Mesenchymal stem cell (in vitro differentiated cells and primary cell): ENCODE measurements around the gene SLCO1A2.

Experiments
- DNase-seq: peaks from one replicate; pipeline ENCODE4 v3.0.0-alpha.2; 2013
- H2AFZ ChIP-seq: one replicate; pipeline ENCODE4 v1.6.1; 2013; ENCODE audit warnings: low read depth, mild to moderate bottlenecking, control low read depth, inconsistent platforms, low read length, moderate library complexity
- H2AK5ac ChIP-seq: 2 replicates; pipeline ENCODE4 v1.6.1; 2013; ENCODE audit warnings: low read length, moderate library complexity, mild to moderate bottlenecking, inconsistent platforms; ENCODE audit not compliant: severe bottlenecking
- H2BK120ac ChIP-seq: one replicate; pipeline ENCODE4 v1.6.1; 2013; ENCODE audit warnings: low read depth, mild to moderate bottlenecking, inconsistent platforms, low read length, moderate library complexity
- H2BK12ac ChIP-seq, 2 experiments: one replicate each; pipeline ENCODE4 v1.6.1; 2013; ENCODE audit warnings: inconsistent platforms in 2 of 2, low read length in 2 of 2, mild to moderate bottlenecking in 2 of 2, moderate library complexity in 2 of 2, control low read depth in 1 of 2
- H2BK15ac ChIP-seq: one replicate; pipeline ENCODE4 v1.6.1; 2013; ENCODE audit warnings: mild to moderate bottlenecking, low read depth, inconsistent platforms; ENCODE audit not compliant: poor library complexity, severe bottlenecking
- H2BK5ac ChIP-seq: 2 replicates; pipeline ENCODE4 v1.6.1; 2013; ENCODE audit warnings: low read depth, mild to moderate bottlenecking, low read length, control low read depth, inconsistent platforms; ENCODE audit not compliant: poor library complexity, severe bottlenecking
- H3K14ac ChIP-seq, 2 experiments: one replicate each; pipeline ENCODE4 v1.6.1; 2013; ENCODE audit warnings: inconsistent platforms in 2 of 2, low read length in 2 of 2, control low read depth in 1 of 2, mild to moderate bottlenecking in 1 of 2, moderate library complexity in 1 of 2
- H3K18ac ChIP-seq, 2 experiments: one replicate each; pipeline ENCODE4 v1.6.1; 2013; ENCODE audit warnings: inconsistent platforms in 2 of 2, low read length in 2 of 2, control low read depth in 1 of 2, low read depth in 1 of 2, mild to moderate bottlenecking in 1 of 2
- H3K23ac ChIP-seq, 2 experiments: one replicate each; pipeline ENCODE4 v1.6.1; 2013; ENCODE audit warnings: inconsistent platforms in 2 of 2, low read length in 2 of 2, mild to moderate bottlenecking in 2 of 2, moderate library complexity in 2 of 2, control low read depth in 1 of 2
- H3K27ac ChIP-seq: 2 replicates; pipeline ENCODE4 v1.5.1; 2013; ENCODE audit warnings: mild to moderate bottlenecking, moderate library complexity, low read length, control low read depth, inconsistent platforms; ENCODE audit not compliant: poor library complexity, severe bottlenecking
- H3K27me3 ChIP-seq, 2 experiments: 2 replicates each; pipeline versions ENCODE4 v1.6.1 to v1.7.0; 2013; ENCODE audit warnings: low read length in 2 of 2, mild to moderate bottlenecking in 2 of 2, moderate library complexity in 2 of 2, control low read depth in 1 of 2, inconsistent platforms in 1 of 2; ENCODE audit not compliant: control insufficient read depth in 1 of 2, insufficient read depth in 1 of 2
- H3K36me3 ChIP-seq, 2 experiments: 2 replicates each; pipeline versions ENCODE4 v1.6.1 to v1.7.0; 2013; ENCODE audit warnings: low read length in 2 of 2, control low read depth in 1 of 2, inconsistent platforms in 1 of 2, low read depth in 1 of 2, mild to moderate bottlenecking in 1 of 2; ENCODE audit not compliant: insufficient read depth in 2 of 2, control insufficient read depth in 1 of 2
- H3K4ac ChIP-seq, 2 experiments: one replicate each; pipeline ENCODE4 v1.6.1; 2013; ENCODE audit warnings: inconsistent platforms in 2 of 2, low read length in 2 of 2, mild to moderate bottlenecking in 2 of 2, moderate library complexity in 2 of 2, control low read depth in 1 of 2, low read depth in 1 of 2
- H3K4me1 ChIP-seq: 2 replicates; pipeline ENCODE4 v1.6.1; 2013; ENCODE audit warnings: low read depth, low read length, control low read depth; ENCODE audit not compliant: control insufficient read depth, insufficient read depth
- H3K4me2 ChIP-seq: 2 replicates; pipeline ENCODE4 v1.6.1; 2013; ENCODE audit warnings: low read length, mild to moderate bottlenecking, inconsistent platforms; ENCODE audit not compliant: poor library complexity, severe bottlenecking
- H3K4me3 ChIP-seq, 2 experiments: 2 replicates each; pipeline versions ENCODE4 v1.5.1 to v1.7.0; 2013; ENCODE audit warnings: low read length in 2 of 2, mild to moderate bottlenecking in 2 of 2, control low read depth in 1 of 2, low read depth in 1 of 2; ENCODE audit not compliant: insufficient read depth in 1 of 2
- H3K79me1 ChIP-seq: replicated peaks from 2 replicates; pipeline ENCODE4 v1.6.1; 2013; ENCODE audit warnings: mild to moderate bottlenecking, control low read depth, low read length, inconsistent platforms; ENCODE audit not compliant: poor library complexity, severe bottlenecking
- H3K9ac ChIP-seq: 2 replicates; pipeline ENCODE4 v1.7.0; 2013; ENCODE audit warnings: mild to moderate bottlenecking, low read length, moderate library complexity
- H3K9me3 ChIP-seq: 2 replicates; pipeline ENCODE4 v1.7.0; 2013; ENCODE audit warnings: mild to moderate bottlenecking, low read length; ENCODE audit not compliant: control insufficient read depth
- H4K8ac ChIP-seq: one replicate; pipeline ENCODE4 v1.6.1; 2013; ENCODE audit warnings: inconsistent platforms, mild to moderate bottlenecking, low read length, moderate library complexity
- H4K91ac ChIP-seq: one replicate; pipeline ENCODE4 v1.6.1; 2013; ENCODE audit warnings: mild to moderate bottlenecking, low read length, inconsistent platforms
- WGBS: methylation state at CpG from one replicate; pipeline ENCODE4 v1.1.7; 2013; ENCODE audit warnings: mixed read lengths; 5-methylcytosine and 5-hydroxymethylcytosine counted together

The SLCO1A2 gene

GRCh38 chr12:21308785-21309184 is 25.9 kb downstream of the SLCO1A2 start:
- no peaks in the 10 kb centered on the region for H3K36me3 ChIP-seq
- H3K9ac ChIP-seq: no peak overlapping the region
- no peaks in the 10 kb centered on the region for H3K27me3 ChIP-seq
- no peak overlapping the region for H4K8ac ChIP-seq
- DNase-seq: no peak
- H3K27ac ChIP-seq: no peak overlapping the region
- no peak overlapping the region for H2BK15ac ChIP-seq
- no peak overlapping the region for H4K91ac ChIP-seq
- H3K14ac ChIP-seq: no peak overlapping the region
- H2AFZ ChIP-seq: no peak overlapping the region
- H2BK120ac ChIP-seq: no peak overlapping the region
- WGBS: 88% methylated on average over 1 of the region's 1 CpG
- no peak overlapping the region for H2BK5ac ChIP-seq
- H3K9me3 ChIP-seq: no peaks in the 10 kb centered on the region
- H3K4me2 ChIP-seq: no peak overlapping the region
- H3K4me1 ChIP-seq: no peaks in the 10 kb centered on the region
- no peak overlapping the region for H3K4ac ChIP-seq
- no peak overlapping the region for H2AK5ac ChIP-seq
- H3K18ac ChIP-seq: no peak overlapping the region
- no peak overlapping the region for H3K23ac ChIP-seq
- H3K79me1 ChIP-seq: no peaks in the 10 kb centered on the region
- no peak overlapping the region for H3K4me3 ChIP-seq
- no peak overlapping the region for H2BK12ac ChIP-seq

GRCh38 chr12:21305661-21306060 is 29.1 kb downstream of the SLCO1A2 start:
- Histone ChIP-seq H3K4me3 (no peak overlapping the region), H4K91ac (no peak overlapping the region), H2AFZ (no peak overlapping the region), H3K14ac (no peak overlapping the region), H3K4me1 (no peaks in the 10 kb centered on the region), H3K79me1 (no peaks in the 10 kb centered on the region), H3K36me3 (no peaks in the 10 kb centered on the region), H3K27ac (no peak overlapping the region), H3K9me3 (no peaks in the 10 kb centered on the region), H4K8ac (no peak overlapping the region), H3K4me2 (no peak overlapping the region), H3K4ac (no peak overlapping the region), H2BK12ac (no peak overlapping the region), H3K9ac (no peak overlapping the region), H2BK5ac (no peak overlapping the region), H3K18ac (no peak overlapping the region), H2AK5ac (no peak overlapping the region), H3K23ac (no peak overlapping the region), H3K27me3 (no peaks in the 10 kb centered on the region), H2BK120ac (no peak overlapping the region), H2BK15ac (no peak overlapping the region)
- WGBS: 38% methylated on average over 1 of the region's 1 CpG
- DNase-seq: no peak

GRCh38 chr12:21300632-21301031 is 34.1 kb downstream of the SLCO1A2 start:
- WGBS: no CpG with 5 or more reads among the region's 1 CpG
- Histone ChIP-seq H3K23ac (no peak overlapping the region), H4K91ac (no peak overlapping the region), H2BK15ac (no peak overlapping the region), H2BK120ac (no peak overlapping the region), H3K4me1 (no peaks in the 10 kb centered on the region), H3K36me3 (no peaks in the 10 kb centered on the region), H3K4ac (no peak overlapping the region), H2BK5ac (no peak overlapping the region), H3K4me2 (no peak overlapping the region), H2AK5ac (no peak overlapping the region), H3K27ac (no peak overlapping the region), H2BK12ac (no peak overlapping the region), H3K4me3 (no peak overlapping the region), H3K9ac (no peak overlapping the region), H2AFZ (no peak overlapping the region), H3K18ac (no peak overlapping the region), H3K79me1 (no peaks in the 10 kb centered on the region), H3K14ac (no peak overlapping the region), H4K8ac (no peak overlapping the region), H3K9me3 (no peaks in the 10 kb centered on the region), H3K27me3 (no peaks in the 10 kb centered on the region)
- no peak for DNase-seq

GRCh38 chr12:21296751-21297406 is 37.8 kb downstream of the SLCO1A2 start:
- DNase-seq: peak; percentile 18
- no peak overlapping the region for H3K14ac ChIP-seq
- no peak overlapping the region for H2BK120ac ChIP-seq
- WGBS: 54% methylated on average over 2 of the region's 4 CpGs
- no peak overlapping the region for H2BK15ac ChIP-seq
- no peak overlapping the region for H3K18ac ChIP-seq
- H3K9ac ChIP-seq: no peak overlapping the region
- no peak overlapping the region for H2AK5ac ChIP-seq
- H3K79me1 ChIP-seq: no peaks in the 10 kb centered on the region
- no peak overlapping the region for H3K4me3 ChIP-seq
- H3K4me1 ChIP-seq: no peaks in the 10 kb centered on the region
- no peak overlapping the region for H2BK12ac ChIP-seq
- no peak overlapping the region for H2AFZ ChIP-seq
- no peaks in the 10 kb centered on the region for H3K36me3 ChIP-seq
- no peaks in the 10 kb centered on the region for H3K9me3 ChIP-seq
- no peak overlapping the region for H3K4ac ChIP-seq
- H3K4me2 ChIP-seq: no peak overlapping the region
- no peak overlapping the region for H2BK5ac ChIP-seq
- H3K27me3 ChIP-seq: no peaks in the 10 kb centered on the region
- no peak overlapping the region for H4K8ac ChIP-seq
- no peak overlapping the region for H3K23ac ChIP-seq
- H4K91ac ChIP-seq: no peak overlapping the region
- no peak overlapping the region for H3K27ac ChIP-seq
